Sigmoid colon (tissue), 7 donors: ENCODE results near the gene TARP. TPM values are rescaled to one million over a fixed set of nuclear protein-coding genes. Genes with fewer than 3 reads are reported as not detected.

Experiments
- DNase-seq: peaks from one replicate; pipeline ENCODE4 v3.0.0-alpha.2; 2019
- H3K27ac ChIP-seq, 4 donors: fragments of 200-600 bp; sonication (generic); one replicate each; pipeline ENCODE4 v1.5.1; 2016 to 2019; ENCODE audit warnings: mild to moderate bottlenecking in 1 of 4
- H3K27me3 ChIP-seq, 3 donors: fragments of 200-600 bp; sonication (generic); one replicate each; pipeline ENCODE4 v1.5.1; 2019; ENCODE audit warnings: mild to moderate bottlenecking in 1 of 3
- H3K36me3 ChIP-seq, 4 donors: fragments of 200-600 bp; sonication (generic); one replicate each; pipeline ENCODE4 v1.5.1; 2016 to 2019
- H3K4me1 ChIP-seq, 4 donors: fragments of 200-600 bp; sonication (generic); one replicate each; pipeline ENCODE4 v1.5.1; 2017 to 2019
- H3K4me3 ChIP-seq, 4 donors: fragments of 200-600 bp; sonication (generic); one replicate each; pipeline ENCODE4 v1.5.1; 2017 to 2019; ENCODE audit warnings: mild to moderate bottlenecking in 2 of 4, moderate library complexity in 1 of 4
- H3K9me3 ChIP-seq, 4 donors: fragments of 200-600 bp in 3 of 4; sonication (generic) in 3 of 4; one replicate each; pipeline versions ENCODE4 v1.5.1 to v1.6.1; 2013 to 2019
- EP300 ChIP-seq, 4 donors: sonication (generic); formaldehyde crosslinking; IDR thresholded peaks; one replicate each; pipeline ENCODE4 v1.6.1; 2017; ENCODE audit warnings: antibody characterized with exemption in 4 of 4
- POLR2A ChIP-seq, 2 donors: fragments of 450-650 bp; IDR thresholded peaks; one replicate each; pipeline ENCODE4 v1.6.1; 2016; ENCODE audit warnings: antibody characterized with exemption in 2 of 2, mild to moderate bottlenecking in 2 of 2, moderate library complexity in 2 of 2
- POLR2AphosphoS5 ChIP-seq, 4 donors: sonication (generic); formaldehyde crosslinking; IDR thresholded peaks; one replicate each; pipeline ENCODE4 v1.6.1; 2017; ENCODE audit warnings: antibody characterized with exemption in 4 of 4
- WGBS, 2 donors: extraction: QIAGEN DNeasy Blood & Tissue Kit; methylation state at CpG; one replicate each; pipeline ENCODE4 v1.1.7; 2013; 5-methylcytosine and 5-hydroxymethylcytosine counted together
- intact Hi-C: fragments of 100-400 bp; cut with DNase I; formaldehyde crosslinking; loops from one replicate; pipeline ENCODE4 v1.15.1; 2023
- polyA plus RNA-seq, 3 donors: library from polyadenylated mRNA; stranded (reverse); fragments of 200-250 nt; gene quantifications; one replicate each; pipeline ENCODE4 v1.2.3, GENCODE V29; 2013
- small RNA-seq, 3 donors: library from RNA; depleted of rRNA; stranded (forward); fragments of <200 nt; gene quantifications; one replicate each; pipeline ENCODE3, GENCODE V24; 2016
- total RNA-seq, 4 donors: library from RNA; depleted of rRNA; stranded (reverse); fragments of >200 nt; gene quantifications; one replicate each; pipeline ENCODE4 v1.1.0, GENCODE V29; 2016
- TF ChIP-seq, protein P1 (sequence below), 4 experiments: fragments of 450-650 bp in 3 of 4; fragments of 200-600 bp in 1 of 4; IDR thresholded peaks; one replicate each; pipeline ENCODE4 v1.5.1; 2016 to 2019; ENCODE audit warnings: antibody characterized with exemption in 4 of 4, mild to moderate bottlenecking in 3 of 4, moderate library complexity in 2 of 4
- donor health status: healthy with polysubstance abuse.
- donor health status: Bipolar disorder and iron deficiency.
- donor health status: healthy.

Gene TARP

GRCh38 chr7:38211486-38211885 lies 62.0 kb downstream of the TARP start:
- WGBS, 2 donors = 88 to 94% methylated on average over 1 of the region's 1 CpG
- no peaks in the 10 kb centered on the region for H3K9me3 ChIP-seq
- TF ChIP-seq, protein P1, sequence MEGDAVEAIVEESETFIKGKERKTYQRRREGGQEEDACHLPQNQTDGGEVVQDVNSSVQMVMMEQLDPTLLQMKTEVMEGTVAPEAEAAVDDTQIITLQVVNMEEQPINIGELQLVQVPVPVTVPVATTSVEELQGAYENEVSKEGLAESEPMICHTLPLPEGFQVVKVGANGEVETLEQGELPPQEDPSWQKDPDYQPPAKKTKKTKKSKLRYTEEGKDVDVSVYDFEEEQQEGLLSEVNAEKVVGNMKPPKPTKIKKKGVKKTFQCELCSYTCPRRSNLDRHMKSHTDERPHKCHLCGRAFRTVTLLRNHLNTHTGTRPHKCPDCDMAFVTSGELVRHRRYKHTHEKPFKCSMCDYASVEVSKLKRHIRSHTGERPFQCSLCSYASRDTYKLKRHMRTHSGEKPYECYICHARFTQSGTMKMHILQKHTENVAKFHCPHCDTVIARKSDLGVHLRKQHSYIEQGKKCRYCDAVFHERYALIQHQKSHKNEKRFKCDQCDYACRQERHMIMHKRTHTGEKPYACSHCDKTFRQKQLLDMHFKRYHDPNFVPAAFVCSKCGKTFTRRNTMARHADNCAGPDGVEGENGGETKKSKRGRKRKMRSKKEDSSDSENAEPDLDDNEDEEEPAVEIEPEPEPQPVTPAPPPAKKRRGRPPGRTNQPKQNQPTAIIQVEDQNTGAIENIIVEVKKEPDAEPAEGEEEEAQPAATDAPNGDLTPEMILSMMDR (IDR thresholded peaks at IDR 0.05) = no peak
- TF ChIP-seq POLR2A (IDR thresholded peaks at IDR 0.05) (no peak), EP300 (IDR thresholded peaks at IDR 0.05) (no peak), POLR2AphosphoS5 (IDR thresholded peaks at IDR 0.05) (peak in 1 of 4 donors; percentile 26)

More at GRCh38 chr7:38211486-38211885, 62.0 kb downstream of the TARP start:
- H3K4me3 ChIP-seq = no peak overlapping the region
- no peaks in the 10 kb centered on the region for H3K27me3 ChIP-seq
- H3K36me3 ChIP-seq = peaks cover 0 to 30% (median 2%) of the 10 kb centered on the region in 4 donors
- no peak for DNase-seq
- intact Hi-C loops = no loop called here
- peak overlapping the region; percentile 23 to 49 (median 31) for H3K27ac ChIP-seq
- peaks cover 0 to 26% (median 20%) of the 10 kb centered on the region in 4 donors for H3K4me1 ChIP-seq

Small RNA genes within 50 kb of the gene (small RNA-seq; reads per million reads assigned to genes)
- 0 reads per million in 3 donors for gene TRGJ1
- gene TRGJ2 = 0 reads per million in 3 donors
- 0 reads per million in 3 donors for gene TRGJP
- gene TRGJP1 = 0 reads per million in 3 donors
- gene TRGJP2 = 0 reads per million in 3 donors
- gene TRGVA = 0 reads per million in 3 donors

Other genes starting within 250 kb of the TARP start
- gene STARD3NL, start 95.4 kb downstream of the TARP start, total RNA-seq = 10 to 100 TPM; 28.2 to 67.6 (median 48.5) TPM
- gene STARD3NL, start 95.4 kb downstream of the TARP start, polyA plus RNA-seq = 10 to 100 TPM; 26.3 to 44.4 (median 32.8) TPM